HG03457 (cell line): ENCODE results near the gene ARSK.
"Not testable (repeated sequence)": the region's sequence is repeated elsewhere in the genome, so short reads cannot be mapped to it uniquely, and the experiment has no call there.

Experiments used
- ATAC-seq: cut with Tn5 transposase; IDR thresholded peaks from one replicate; pipeline ENCODE4 v1.9.1; 2021; ENCODE audit warnings: moderate number of reproducible peaks; ENCODE audit not compliant: unreplicated experiment

ARSK gene

GRCh38 chr5:95620030-95620869 is 65.3 kb downstream of the ARSK start, which contains the start of gene GPR150:
GPR150 (plus strand) TSS chr5:95620087; CDS start chr5:95620276, 189 bp downstream.
- ATAC-seq = peak; percentile 53

- ATAC-seq = peak; percentile 17
These were observed 66.3 kb downstream of the ARSK start for GRCh38 chr5:95620870-95621838.

- ATAC-seq = no peak
These were observed 67.1 kb downstream of the ARSK start for GRCh38 chr5:95621839-95622629.

GRCh38 chr5:95623706-95624105 is 68.8 kb downstream of the ARSK start:
- ATAC-seq = no peak

GRCh38 chr5:95624368-95624767 is 69.5 kb downstream of the ARSK start:
- ATAC-seq = no peak

GRCh38 chr5:95626701-95627100 is 71.8 kb downstream of the ARSK start:
- ATAC-seq = no peak

GRCh38 chr5:95627971-95628810 is 73.3 kb downstream of the ARSK start:
- no peak for ATAC-seq

GRCh38 chr5:95628933-95629332 is 74.0 kb downstream of the ARSK start:
- no peak for ATAC-seq

GRCh38 chr5:95630394-95630917 is 75.6 kb downstream of the ARSK start:
- ATAC-seq = no peak

- ATAC-seq = no peak
These were observed 76.5 kb downstream of the ARSK start for GRCh38 chr5:95631255-95631958.

- peak; percentile 86 for ATAC-seq
These were observed 77.2 kb downstream of the ARSK start for GRCh38 chr5:95631991-95632675.

- ATAC-seq = not testable (repeated sequence)
These were observed 78.0 kb downstream of the ARSK start for GRCh38 chr5:95632942-95633341.

- ATAC-seq = no peak
These were observed 78.8 kb downstream of the ARSK start for GRCh38 chr5:95633671-95634070.

- ATAC-seq = no peak
These were observed 79.2 kb downstream of the ARSK start for GRCh38 chr5:95634081-95634480.

GRCh38 chr5:95638632-95639031 is 83.7 kb downstream of the ARSK start:
- ATAC-seq = no peak

GRCh38 chr5:95641741-95642220 is 86.9 kb downstream of the ARSK start:
- ATAC-seq = no peak

- no peak for ATAC-seq
These were observed 88.3 kb downstream of the ARSK start for GRCh38 chr5:95643152-95643551.

- peak; percentile 28 for ATAC-seq
These were observed 89.6 kb downstream of the ARSK start for GRCh38 chr5:95644351-95645042.
